OCI-M2 (cell line): ENCODE data around the gene KRT39.
"Not testable (repeated sequence)": the region's sequence is repeated elsewhere in the genome, so short reads cannot be mapped to it uniquely, and the experiment has no call there.

Experiments
- DNase-seq: peaks from one replicate; lab custom pipeline; 2025; ENCODE audit not compliant: unreplicated experiment; lab: John Stamatoyannopoulos, UW

KRT39 gene

GRCh38 chr17:40944531-40944930, 22.2 kb downstream of the KRT39 start:
- no peak for DNase-seq

GRCh38 chr17:40942553-40942952, 24.2 kb downstream of the KRT39 start:
- no peak for DNase-seq

GRCh38 chr17:40940266-40940665, 26.5 kb downstream of the KRT39 start:
- DNase-seq = no peak

- no peak for DNase-seq
Measured at GRCh38 chr17:40938981-40939380, 27.8 kb downstream of the KRT39 start.

- DNase-seq = no peak
Measured at GRCh38 chr17:40937384-40937819, 29.3 kb downstream of the KRT39 start, which contains the start of gene KRT23. TSS of gene KRT23 (minus strand) at chr17:40937646. CDS start at chr17:40936603, 1,043 bp downstream.

- no peak for DNase-seq
Measured at GRCh38 chr17:40936976-40937375, 29.8 kb downstream of the KRT39 start.

GRCh38 chr17:40936437-40936971, 30.2 kb downstream of the KRT39 start:
- no peak for DNase-seq

GRCh38 chr17:40935624-40936023, 31.1 kb downstream of the KRT39 start:
- no peak for DNase-seq

GRCh38 chr17:40932608-40933007, 34.1 kb downstream of the KRT39 start:
- DNase-seq = no peak

GRCh38 chr17:40931311-40931710, 35.4 kb downstream of the KRT39 start:
- no peak for DNase-seq

- DNase-seq = no peak
Measured at GRCh38 chr17:40926341-40926740, 40.4 kb downstream of the KRT39 start.

GRCh38 chr17:40922239-40922638, 44.5 kb downstream of the KRT39 start:
- DNase-seq = no peak

GRCh38 chr17:40921026-40921425, 45.7 kb downstream of the KRT39 start:
- no peak for DNase-seq

GRCh38 chr17:40917116-40917515, 49.6 kb downstream of the KRT39 start:
- DNase-seq = not testable (repeated sequence)

GRCh38 chr17:40916366-40916765, 50.4 kb downstream of the KRT39 start:
- no peak for DNase-seq

GRCh38 chr17:40915721-40916256, 51.0 kb downstream of the KRT39 start:
- no peak for DNase-seq

GRCh38 chr17:40915199-40915661, 51.5 kb downstream of the KRT39 start:
- no peak for DNase-seq

- no peak for DNase-seq
Measured at GRCh38 chr17:40914075-40914855, 52.5 kb downstream of the KRT39 start.

- no peak for DNase-seq
Measured at GRCh38 chr17:40912486-40913210, 54.1 kb downstream of the KRT39 start.

GRCh38 chr17:40910441-40910841, 56.3 kb downstream of the KRT39 start:
- DNase-seq = no peak

GRCh38 chr17:40909755-40910154, 57.0 kb downstream of the KRT39 start:
- no peak for DNase-seq

GRCh38 chr17:40909351-40909750, 57.4 kb downstream of the KRT39 start:
- no peak for DNase-seq
